Measurements from ENCODE around the gene ESPNL.
A peak's percentile ranks its signal among the peaks of the same experiment; 100 is the strongest.

Gene ESPNL

DNA sequence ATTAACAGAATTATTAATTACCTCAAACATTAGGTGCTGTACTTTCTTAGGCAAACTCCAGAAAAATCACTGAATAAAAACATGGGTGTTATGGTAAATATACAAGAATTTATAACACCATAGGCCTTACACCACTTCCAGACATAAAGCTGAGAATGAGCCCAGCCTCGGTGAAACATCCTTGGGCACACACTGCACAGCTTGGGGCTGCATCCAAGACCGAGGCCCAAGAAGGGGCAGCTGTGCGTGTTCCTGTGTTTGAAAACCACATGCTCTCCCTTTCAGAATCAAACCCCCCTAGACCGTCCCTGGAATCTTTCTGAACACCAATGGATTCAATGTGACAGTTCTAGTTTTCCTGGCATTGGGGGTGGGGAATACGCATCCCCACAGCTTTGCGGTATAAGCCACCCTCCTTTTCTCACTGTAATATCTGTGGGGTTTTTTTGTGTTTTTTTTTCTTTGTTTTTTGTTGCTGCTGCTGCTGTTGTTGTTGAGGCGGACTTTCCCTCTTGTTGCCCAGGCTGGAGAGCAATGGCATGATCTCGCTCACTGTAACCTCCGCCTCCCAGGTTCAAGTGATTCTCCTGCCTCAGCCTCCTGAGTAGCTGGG is 71.5 kb downstream of the ESPNL start:
- H3K4me1 Mint-ChIP-seq = peaks cover 7% of the 10 kb centered on the region
- no peaks in the 10 kb centered on the region for H3K9me3 Mint-ChIP-seq
- H3K36me3 Mint-ChIP-seq (ENCODE audit: low read depth) = peaks cover 53% of the 10 kb centered on the region
- H3K27ac Mint-ChIP-seq = no peak overlapping the region
- H3K4me3 Mint-ChIP-seq = no peak overlapping the region
- H3K27me3 Mint-ChIP-seq (ENCODE audit: low read depth) = no peaks in the 10 kb centered on the region
- TF ChIP-seq, protein P1, sequence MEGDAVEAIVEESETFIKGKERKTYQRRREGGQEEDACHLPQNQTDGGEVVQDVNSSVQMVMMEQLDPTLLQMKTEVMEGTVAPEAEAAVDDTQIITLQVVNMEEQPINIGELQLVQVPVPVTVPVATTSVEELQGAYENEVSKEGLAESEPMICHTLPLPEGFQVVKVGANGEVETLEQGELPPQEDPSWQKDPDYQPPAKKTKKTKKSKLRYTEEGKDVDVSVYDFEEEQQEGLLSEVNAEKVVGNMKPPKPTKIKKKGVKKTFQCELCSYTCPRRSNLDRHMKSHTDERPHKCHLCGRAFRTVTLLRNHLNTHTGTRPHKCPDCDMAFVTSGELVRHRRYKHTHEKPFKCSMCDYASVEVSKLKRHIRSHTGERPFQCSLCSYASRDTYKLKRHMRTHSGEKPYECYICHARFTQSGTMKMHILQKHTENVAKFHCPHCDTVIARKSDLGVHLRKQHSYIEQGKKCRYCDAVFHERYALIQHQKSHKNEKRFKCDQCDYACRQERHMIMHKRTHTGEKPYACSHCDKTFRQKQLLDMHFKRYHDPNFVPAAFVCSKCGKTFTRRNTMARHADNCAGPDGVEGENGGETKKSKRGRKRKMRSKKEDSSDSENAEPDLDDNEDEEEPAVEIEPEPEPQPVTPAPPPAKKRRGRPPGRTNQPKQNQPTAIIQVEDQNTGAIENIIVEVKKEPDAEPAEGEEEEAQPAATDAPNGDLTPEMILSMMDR (IDR thresholded peaks at IDR 0.05; ENCODE audit: unreplicated experiment in 3 of 3) = no peak

DNA sequence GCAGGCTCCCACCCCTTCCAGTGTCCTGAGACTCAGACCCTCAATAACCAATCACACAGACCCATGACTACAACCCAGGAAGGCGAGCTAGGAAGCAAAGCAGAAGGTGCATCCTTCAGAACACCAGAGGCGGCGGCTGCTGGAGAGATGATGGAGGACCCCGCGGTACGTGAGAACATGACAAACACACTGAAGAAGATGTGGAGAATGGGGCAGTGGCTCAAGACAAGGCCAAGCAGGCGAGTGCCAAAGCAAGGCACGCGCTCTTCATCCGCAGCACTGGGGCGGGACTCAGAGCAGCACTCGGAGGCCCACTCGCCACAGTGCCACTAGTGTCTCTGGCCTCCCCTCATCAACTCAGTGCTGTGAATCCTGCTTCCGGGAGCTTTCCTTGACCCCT is 72.3 kb downstream of the ESPNL start:
- Mint-ChIP-seq H3K4me1 (peaks cover 7% of the 10 kb centered on the region), H3K27ac (peak overlapping the region in 1 of 3 experiments; percentile 42), H3K9me3 (no peaks in the 10 kb centered on the region), H3K27me3 (ENCODE audit: low read depth) (no peaks in the 10 kb centered on the region), H3K36me3 (ENCODE audit: low read depth) (peaks cover 59% of the 10 kb centered on the region), H3K4me3 (no peak overlapping the region)
- TF ChIP-seq, protein P1 (IDR thresholded peaks at IDR 0.05; ENCODE audit: unreplicated experiment in 3 of 3) = no peak

DNA sequence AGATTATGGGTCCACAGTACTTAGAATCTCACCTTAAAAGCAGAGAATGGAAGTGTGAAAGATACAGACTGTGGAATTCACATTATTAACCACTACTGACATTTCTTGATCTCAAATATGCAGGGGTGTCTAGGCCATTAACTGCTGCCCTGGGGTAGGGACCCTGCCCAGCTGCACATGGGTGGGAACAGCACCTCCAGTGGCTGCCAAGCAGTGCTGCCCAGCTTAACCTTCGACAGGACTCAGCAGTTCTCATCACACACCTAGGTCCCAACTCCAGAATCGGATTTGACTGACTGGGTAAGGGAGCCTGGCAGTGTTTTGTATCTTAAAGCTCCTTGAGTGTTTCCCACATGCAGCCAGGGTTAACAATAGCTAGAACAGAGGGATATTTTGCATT is 73.6 kb downstream of the ESPNL start:
- no peaks in the 10 kb centered on the region for H3K9me3 Mint-ChIP-seq
- no peaks in the 10 kb centered on the region for H3K27me3 Mint-ChIP-seq (ENCODE audit: low read depth)
- H3K36me3 Mint-ChIP-seq (ENCODE audit: low read depth) = peaks cover 63% of the 10 kb centered on the region
- TF ChIP-seq, protein P1 (IDR thresholded peaks at IDR 0.05; ENCODE audit: unreplicated experiment in 3 of 3) = no peak
- no peak overlapping the region for H3K27ac Mint-ChIP-seq
- no peak overlapping the region for H3K4me3 Mint-ChIP-seq
- H3K4me1 Mint-ChIP-seq = peaks cover 7% of the 10 kb centered on the region

DNA sequence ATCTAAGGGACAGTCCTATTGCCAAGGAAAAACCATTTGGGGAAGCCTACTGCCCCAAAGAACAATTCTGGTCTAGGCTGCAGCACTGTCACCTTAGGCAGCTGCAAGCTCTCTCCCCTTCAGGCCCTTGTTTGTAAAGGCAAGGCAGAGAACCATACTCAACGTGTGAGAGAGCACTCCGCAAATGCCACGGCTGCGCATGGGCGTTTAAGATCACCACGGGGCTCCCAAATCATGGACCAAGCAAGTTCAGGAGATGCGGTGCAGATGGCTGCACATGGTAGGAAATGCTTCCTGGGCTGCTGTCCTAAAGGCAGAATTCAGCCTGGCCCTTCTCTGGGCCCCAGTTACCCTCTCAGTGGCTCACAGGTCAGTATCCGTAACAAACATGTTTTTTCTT is 74.2 kb downstream of the ESPNL start:
- Mint-ChIP-seq H3K4me3 (no peak overlapping the region), H3K27me3 (ENCODE audit: low read depth) (no peaks in the 10 kb centered on the region), H3K9me3 (no peaks in the 10 kb centered on the region), H3K27ac (no peak overlapping the region), H3K4me1 (peaks cover 7% of the 10 kb centered on the region), H3K36me3 (ENCODE audit: low read depth) (peaks cover 69% of the 10 kb centered on the region)
- TF ChIP-seq, protein P1 (IDR thresholded peaks at IDR 0.05; ENCODE audit: unreplicated experiment in 3 of 3) = no peak

DNA sequence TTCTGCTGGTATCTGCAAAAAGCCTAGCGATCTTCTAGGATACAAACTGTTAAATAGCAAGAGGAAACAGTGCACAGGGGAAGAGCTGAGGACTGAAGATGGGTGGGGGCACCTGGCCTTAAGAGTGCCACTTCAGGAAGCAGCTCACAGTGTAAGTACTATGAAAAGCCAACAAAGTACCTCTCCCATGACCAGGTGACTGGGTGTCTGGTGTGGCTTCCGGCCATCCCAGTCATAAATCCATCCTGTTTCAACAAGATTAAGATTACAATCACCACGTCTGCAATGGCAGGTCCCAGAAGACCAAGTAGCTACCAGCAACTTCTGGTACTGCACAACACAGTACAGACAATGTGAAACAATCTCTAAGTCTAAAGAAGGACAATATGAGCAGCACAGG is 74.6 kb downstream of the ESPNL start:
- Mint-ChIP-seq H3K9me3 (no peaks in the 10 kb centered on the region), H3K27me3 (ENCODE audit: low read depth) (no peaks in the 10 kb centered on the region), H3K36me3 (ENCODE audit: low read depth) (peaks cover 69% of the 10 kb centered on the region), H3K4me3 (no peak overlapping the region), H3K27ac (no peak overlapping the region), H3K4me1 (peaks cover 5% of the 10 kb centered on the region)
- TF ChIP-seq, protein P1 (IDR thresholded peaks at IDR 0.05; ENCODE audit: unreplicated experiment in 3 of 3) = no peak

DNA sequence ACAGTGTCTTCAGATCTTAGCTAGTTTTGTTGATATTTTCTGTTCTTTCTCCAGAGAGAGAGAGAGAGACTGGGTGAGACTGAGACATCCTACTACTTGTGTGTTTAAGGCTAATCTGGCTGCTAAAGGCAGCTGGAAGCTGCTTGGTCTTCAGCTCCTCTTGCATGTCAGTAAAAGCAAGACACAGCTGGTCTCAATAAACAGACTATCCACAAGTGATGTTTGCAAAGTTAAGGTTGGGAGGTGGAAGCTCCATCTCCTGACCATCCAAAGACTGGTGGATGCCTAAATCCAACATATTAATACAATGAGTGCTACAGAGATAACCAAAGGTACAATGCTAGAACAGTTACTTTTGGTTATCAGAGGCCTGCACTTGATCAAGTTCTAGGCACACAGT is 76.5 kb downstream of the ESPNL start:
- TF ChIP-seq, protein P1 (IDR thresholded peaks at IDR 0.05; ENCODE audit: unreplicated experiment in 3 of 3) = no peak
- Mint-ChIP-seq H3K4me1 (no peaks in the 10 kb centered on the region), H3K27ac (no peak overlapping the region), H3K4me3 (no peak overlapping the region), H3K36me3 (ENCODE audit: low read depth) (peaks cover 68% of the 10 kb centered on the region), H3K27me3 (ENCODE audit: low read depth) (no peaks in the 10 kb centered on the region), H3K9me3 (no peaks in the 10 kb centered on the region)

All from nephron (organoid).